ENCODE measurements around the gene NGF. TPM values are rescaled to one million over a fixed set of nuclear protein-coding genes. Genes with fewer than 3 reads are reported as not detected.

Gene NGF
- polyA plus RNA-seq, 3 donors, result not detected

GRCh38 chr1:115306146-115306545, 31.9 kb downstream of the NGF start:
- no peak for DNase-seq
- no peaks in the 10 kb centered on the region for H3K9me3 ChIP-seq (replicated peaks in 1 of 2; ENCODE audit: control insufficient read depth in 1 of 2, insufficient read depth in 1 of 2, low read length in 2 of 2)
- no peak overlapping the region for H3K27ac ChIP-seq (ENCODE audit: low read depth in 1 of 2, low read length in 2 of 2)
- no peaks in the 10 kb centered on the region for H3K27me3 ChIP-seq (ENCODE audit: control insufficient read depth in 2 of 2, insufficient read depth in 2 of 2, low read length in 2 of 2)
- TF ChIP-seq, protein P1, sequence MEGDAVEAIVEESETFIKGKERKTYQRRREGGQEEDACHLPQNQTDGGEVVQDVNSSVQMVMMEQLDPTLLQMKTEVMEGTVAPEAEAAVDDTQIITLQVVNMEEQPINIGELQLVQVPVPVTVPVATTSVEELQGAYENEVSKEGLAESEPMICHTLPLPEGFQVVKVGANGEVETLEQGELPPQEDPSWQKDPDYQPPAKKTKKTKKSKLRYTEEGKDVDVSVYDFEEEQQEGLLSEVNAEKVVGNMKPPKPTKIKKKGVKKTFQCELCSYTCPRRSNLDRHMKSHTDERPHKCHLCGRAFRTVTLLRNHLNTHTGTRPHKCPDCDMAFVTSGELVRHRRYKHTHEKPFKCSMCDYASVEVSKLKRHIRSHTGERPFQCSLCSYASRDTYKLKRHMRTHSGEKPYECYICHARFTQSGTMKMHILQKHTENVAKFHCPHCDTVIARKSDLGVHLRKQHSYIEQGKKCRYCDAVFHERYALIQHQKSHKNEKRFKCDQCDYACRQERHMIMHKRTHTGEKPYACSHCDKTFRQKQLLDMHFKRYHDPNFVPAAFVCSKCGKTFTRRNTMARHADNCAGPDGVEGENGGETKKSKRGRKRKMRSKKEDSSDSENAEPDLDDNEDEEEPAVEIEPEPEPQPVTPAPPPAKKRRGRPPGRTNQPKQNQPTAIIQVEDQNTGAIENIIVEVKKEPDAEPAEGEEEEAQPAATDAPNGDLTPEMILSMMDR (IDR thresholded peaks at IDR 0.05), result no peak
- H3K36me3 Mint-ChIP-seq, result no peaks in the 10 kb centered on the region
- no peaks in the 10 kb centered on the region for H3K4me1 ChIP-seq (ENCODE audit: control insufficient read depth in 1 of 2, insufficient read depth in 2 of 2, low read length in 2 of 2)
- H3K27me3 Mint-ChIP-seq (ENCODE audit: low read depth in 3 of 3), result peaks cover 1 to 3% (median 2%) of the 10 kb centered on the region in 3 donors
- no peak overlapping the region for H3K4me2 ChIP-seq (replicated peaks; ENCODE audit: extremely low read depth, low read length, poor library complexity, severe bottlenecking)
- no peaks in the 10 kb centered on the region for H4K20me1 ChIP-seq (ENCODE audit: insufficient read depth, low read length)
- intact Hi-C loops (cut with micrococcal nuclease), result no loop called here
- WGBS (ENCODE audit: insufficient coverage), result 80% methylated on average over 1 of the region's 2 CpGs
- no peaks in the 10 kb centered on the region for H3K79me2 ChIP-seq (ENCODE audit: insufficient read depth, low read length)
- no peak overlapping the region for H2AFZ ChIP-seq (ENCODE audit: insufficient read depth, low read depth, low read length, poor library complexity, severe bottlenecking)
- H3K4me1 Mint-ChIP-seq, result no peaks in the 10 kb centered on the region
- H3K4me3 Mint-ChIP-seq, result no peak overlapping the region
- no peak overlapping the region for H3K4me3 ChIP-seq (replicated peaks in 1 of 3; ENCODE audit: low read depth in 2 of 3, low read length in 3 of 3)
- peaks cover 0 to 3% (median 2%) of the 10 kb centered on the region in 7 donors for H3K9me3 Mint-ChIP-seq
- H3K36me3 ChIP-seq (replicated peaks in 1 of 2; ENCODE audit: control insufficient read depth in 1 of 2, insufficient read depth in 2 of 2, low read length in 2 of 2), result no peaks in the 10 kb centered on the region
- H3K9ac ChIP-seq (ENCODE audit: insufficient read depth, low read length, poor library complexity, severe bottlenecking), result no peak overlapping the region
- no peak overlapping the region for H3K27ac Mint-ChIP-seq

- no peaks in the 10 kb centered on the region for H3K4me1 Mint-ChIP-seq
- Histone ChIP-seq H3K27ac (ENCODE audit: low read depth in 1 of 2, low read length in 2 of 2) (no peak overlapping the region), H3K4me2 (replicated peaks; ENCODE audit: extremely low read depth, low read length, poor library complexity, severe bottlenecking) (no peak overlapping the region), H4K20me1 (ENCODE audit: insufficient read depth, low read length) (no peaks in the 10 kb centered on the region), H3K79me2 (ENCODE audit: insufficient read depth, low read length) (no peaks in the 10 kb centered on the region), H2AFZ (ENCODE audit: insufficient read depth, low read depth, low read length, poor library complexity, severe bottlenecking) (no peak overlapping the region), H3K9me3 (replicated peaks in 1 of 2; ENCODE audit: control insufficient read depth in 1 of 2, insufficient read depth in 1 of 2, low read length in 2 of 2) (no peaks in the 10 kb centered on the region), H3K36me3 (replicated peaks in 1 of 2; ENCODE audit: control insufficient read depth in 1 of 2, insufficient read depth in 2 of 2, low read length in 2 of 2) (no peaks in the 10 kb centered on the region), H3K4me1 (ENCODE audit: control insufficient read depth in 1 of 2, insufficient read depth in 2 of 2, low read length in 2 of 2) (no peaks in the 10 kb centered on the region), H3K9ac (ENCODE audit: insufficient read depth, low read length, poor library complexity, severe bottlenecking) (no peak overlapping the region), H3K4me3 (replicated peaks in 1 of 3; ENCODE audit: low read depth in 2 of 3, low read length in 3 of 3) (no peak overlapping the region), H3K27me3 (ENCODE audit: control insufficient read depth in 2 of 2, insufficient read depth in 2 of 2, low read length in 2 of 2) (no peaks in the 10 kb centered on the region)
- peaks cover 0 to 3% (median 0%) of the 10 kb centered on the region in 7 donors for H3K9me3 Mint-ChIP-seq
- no peak overlapping the region for H3K4me3 Mint-ChIP-seq
- intact Hi-C loops (cut with micrococcal nuclease), result no loop called here
- 96% methylated on average over 2 of the region's 2 CpGs for WGBS (ENCODE audit: insufficient coverage)
- H3K36me3 Mint-ChIP-seq, result no peaks in the 10 kb centered on the region
- peaks cover 0 to 4% (median 1%) of the 10 kb centered on the region in 3 donors for H3K27me3 Mint-ChIP-seq (ENCODE audit: low read depth in 3 of 3)
- no peak overlapping the region for H3K27ac Mint-ChIP-seq
- no peak for DNase-seq
- TF ChIP-seq, protein P1 (IDR thresholded peaks at IDR 0.05), result no peak
Observed at GRCh38 chr1:115303364-115303763, 34.7 kb downstream of the NGF start.

Measured in CD14-positive monocyte (primary cell).